HepG2 (cell line): Measurements from ENCODE around the gene WNT7A.

Experiments used
- CEBPG ChIP-seq: IDR thresholded peaks from 2 replicates; pipeline ENCODE4 v1.6.1; 2016
- CTCF ChIP-seq: sonication (generic); formaldehyde crosslinking; IDR thresholded peaks from 2 replicates; pipeline ENCODE4 v1.5.0; 2020; ENCODE audit warnings: mild to moderate bottlenecking, missing genetic modification reagents, moderate library complexity
- EP300 ChIP-seq, 3 experiments: sonication (generic) in 1 of 3; formaldehyde crosslinking in 1 of 3; IDR thresholded peaks; 2 replicates each; pipeline versions ENCODE4 v1.5.1 to v1.6.1; 2011 to 2020; ENCODE audit warnings: low read depth in 2 of 3, low read length in 2 of 3, borderline replicate concordance in 1 of 3, improper control_type of control experiment in 1 of 3, mild to moderate bottlenecking in 1 of 3, missing genetic modification reagents in 1 of 3, moderate library complexity in 1 of 3
- POLR2A ChIP-seq, 2 experiments: IDR thresholded peaks; 2 replicates each; pipeline ENCODE4 v1.6.1; 2011; ENCODE audit warnings: low read depth in 2 of 2, low read length in 2 of 2, mild to moderate bottlenecking in 1 of 2, moderate library complexity in 1 of 2; ENCODE audit not compliant: insufficient read depth in 1 of 2
- RORA ChIP-seq: sonication (generic); formaldehyde crosslinking; IDR thresholded peaks from 2 replicates; pipeline ENCODE4 v1.5.0; 2020; ENCODE audit warnings: mild to moderate bottlenecking, missing genetic modification reagents, moderate library complexity
- ZNF589 ChIP-seq: sonication (generic); formaldehyde crosslinking; conservative IDR thresholded peaks from 2 replicates; pipeline ENCODE4 v1.8.0; 2022; ENCODE audit warnings: mild to moderate bottlenecking, moderate library complexity, missing genetic modification reagents

- TF ChIP-seq EP300 (IDR thresholded peaks at IDR 0.05; ENCODE audit: low read depth in 2 of 2, low read length in 2 of 2) (no peak), EP300 (CRISPR knock-in tag; IDR thresholded peaks at IDR 0.05; ENCODE audit: borderline replicate concordance) (no peak), ZNF589 (CRISPR knock-in tag) (no peak), CTCF (no peak), CEBPG (no peak), POLR2A (IDR thresholded peaks at IDR 0.05; ENCODE audit: insufficient read depth in 1 of 2, low read depth in 2 of 2, low read length in 2 of 2) (no peak), RORA (CRISPR knock-in tag) (no peak)
Observed at GRCh38 chr3:13823692-13824091, 56.2 kb downstream of the WNT7A start.
